HG03575 (cell line): ENCODE data around the gene HLA-E.
"Not testable (repeated sequence)": the region's sequence is repeated elsewhere in the genome, so short reads cannot be mapped to it uniquely, and the experiment has no call there.

Experiments used
- ATAC-seq: cut with Tn5 transposase; IDR thresholded peaks from one replicate; pipeline ENCODE4 v1.9.1; 2021; ENCODE audit not compliant: unreplicated experiment, insufficient number of reproducible peaks, low FRiP score; ENCODE audit errors: extremely low read depth

Gene HLA-E

DNA sequence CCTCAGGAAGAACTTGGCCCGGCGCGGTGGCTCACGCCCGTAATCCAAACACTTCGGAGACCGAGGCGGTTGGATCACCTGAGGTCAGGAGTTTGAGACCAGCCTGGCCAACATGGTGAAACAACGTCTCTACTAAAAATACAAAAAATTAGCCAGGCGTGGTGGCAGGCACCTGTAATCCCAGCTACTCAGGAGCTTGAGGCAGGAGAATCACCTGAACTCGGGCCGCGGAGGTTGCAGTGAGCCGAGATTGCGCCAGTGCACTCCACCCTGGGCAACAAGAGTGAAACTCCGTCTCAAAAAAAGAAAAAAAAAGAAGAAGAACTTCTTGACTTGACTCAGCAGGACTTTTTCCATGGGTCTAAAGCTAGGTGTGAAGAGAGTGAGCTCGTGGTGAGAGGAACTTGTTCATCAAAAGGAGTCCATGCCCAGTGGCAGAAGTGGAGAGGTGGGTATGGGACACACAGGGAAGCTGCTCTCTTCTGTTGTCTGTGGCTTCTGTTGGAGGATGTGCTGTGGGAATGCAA, 40.1 kb downstream of the HLA-E start:
- ATAC-seq = not testable (repeated sequence)

DNA sequence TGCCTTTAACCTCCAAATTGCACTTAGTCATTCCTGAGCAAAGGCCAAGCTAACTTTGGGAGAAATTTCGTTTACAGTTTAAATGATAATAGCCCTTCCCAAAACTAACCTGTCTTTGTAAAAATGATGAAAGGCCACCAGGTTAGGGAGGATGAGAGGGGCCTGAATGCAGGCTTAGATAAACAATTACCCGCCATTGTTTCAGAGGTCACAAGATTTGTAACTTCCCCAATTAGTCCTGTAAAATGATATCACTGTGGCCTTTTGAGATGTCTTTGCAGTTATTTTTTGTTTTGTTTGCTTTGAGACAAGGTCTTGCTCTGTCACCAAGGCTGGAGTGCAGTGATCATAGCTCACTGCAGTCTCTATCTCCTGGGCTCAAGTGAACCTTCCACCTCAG, 40.7 kb downstream of the HLA-E start:
- ATAC-seq = no peak

DNA sequence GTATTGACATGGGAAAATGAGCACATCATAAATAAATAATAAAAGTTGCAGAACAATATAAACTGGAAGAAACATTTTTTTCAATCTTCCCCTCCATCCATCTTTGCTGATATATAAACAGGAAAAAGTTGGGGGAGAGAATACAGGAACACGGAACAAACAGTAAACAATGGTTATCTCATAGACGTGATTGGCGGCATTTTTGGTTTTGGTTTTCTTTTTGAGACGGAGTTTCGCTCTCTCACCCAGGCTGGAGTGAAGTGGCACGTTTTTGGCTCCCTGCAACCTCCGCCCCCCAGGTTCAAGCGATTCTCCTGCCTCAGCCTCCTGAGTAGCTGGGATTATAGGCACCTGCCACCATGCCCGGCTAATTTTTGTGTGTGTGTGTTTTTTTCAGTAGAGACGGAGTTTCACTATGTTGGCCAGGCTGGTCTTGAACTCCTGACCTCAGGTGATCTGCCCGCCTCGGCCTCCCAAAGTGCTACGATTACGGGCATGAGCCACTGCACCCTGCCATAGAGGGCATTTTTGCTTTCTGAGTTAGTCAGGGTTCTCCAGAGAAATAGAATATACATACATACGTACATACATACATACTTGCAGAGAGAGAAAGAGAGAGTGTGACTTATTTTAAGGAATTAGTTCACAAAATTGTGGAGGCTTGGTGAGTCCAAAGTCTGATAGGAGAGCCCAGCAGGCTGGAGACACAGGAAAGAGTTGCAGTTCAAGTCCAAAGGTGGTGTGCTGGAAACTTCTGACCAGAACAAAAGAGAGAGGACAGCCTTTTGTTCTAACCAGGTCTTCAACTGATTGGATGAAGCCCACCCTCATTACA, 44.4 kb downstream of the HLA-E start:
- no peak for ATAC-seq

DNA sequence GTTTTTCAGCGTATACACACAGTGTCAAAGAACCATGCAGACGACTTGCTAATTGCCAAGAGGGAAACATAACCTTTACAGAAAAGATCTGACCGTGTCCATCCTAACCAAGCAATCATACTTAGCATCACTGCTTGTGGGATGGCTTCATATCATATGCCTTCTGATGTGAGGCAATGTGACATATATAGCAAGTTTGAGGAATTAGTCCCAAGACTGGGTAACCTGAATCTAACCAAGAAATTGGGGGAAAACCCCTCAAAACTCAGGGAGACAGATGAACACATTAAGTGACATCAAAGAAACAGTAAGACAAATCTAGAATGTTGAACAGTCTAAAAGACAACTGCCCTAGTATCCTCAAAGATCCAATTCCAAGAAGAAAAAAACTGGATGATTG, 48.6 kb downstream of the HLA-E start:
- no peak for ATAC-seq

DNA sequence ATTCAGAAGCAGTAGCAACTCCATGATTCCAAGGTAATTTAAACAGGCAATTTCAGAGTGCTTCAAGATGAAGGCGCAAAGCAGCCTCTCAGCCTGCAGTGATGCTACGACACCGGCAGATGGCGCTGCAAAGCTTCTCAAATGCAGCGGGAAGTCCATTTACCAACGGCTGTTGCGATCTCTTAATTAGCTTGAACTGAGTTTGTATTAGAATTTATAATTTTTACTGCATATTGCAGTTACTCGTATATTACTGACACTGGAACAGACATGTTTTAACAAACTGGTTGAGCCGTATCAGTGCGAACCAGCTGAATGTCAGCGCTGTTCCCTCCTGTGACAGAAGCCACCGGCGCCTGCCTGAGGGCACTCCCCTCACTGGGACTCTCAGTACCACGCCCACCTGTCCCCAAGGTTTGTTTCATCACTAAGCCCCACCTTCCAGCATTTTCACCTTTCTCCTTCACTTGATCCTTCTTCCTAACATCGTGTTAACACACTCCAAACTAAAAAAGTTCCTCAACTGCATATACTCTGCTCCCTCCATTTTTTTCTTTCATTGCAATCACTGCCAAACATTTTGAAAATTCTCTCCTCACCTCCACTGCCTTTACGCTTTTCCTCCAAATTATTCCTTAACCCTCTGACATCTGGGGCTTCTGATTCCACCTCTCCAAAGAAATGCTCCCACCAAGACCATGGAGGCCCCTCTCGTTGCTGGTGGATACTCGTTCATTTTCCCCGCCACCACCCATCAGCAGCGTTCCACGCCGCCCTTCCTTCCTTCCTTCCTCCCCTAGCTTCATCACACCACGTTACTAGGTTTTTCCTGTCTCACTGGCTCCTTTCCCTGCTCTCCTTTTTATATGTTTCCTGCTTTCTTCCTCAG, 52.5 kb downstream of the HLA-E start:
- ATAC-seq = no peak

DNA sequence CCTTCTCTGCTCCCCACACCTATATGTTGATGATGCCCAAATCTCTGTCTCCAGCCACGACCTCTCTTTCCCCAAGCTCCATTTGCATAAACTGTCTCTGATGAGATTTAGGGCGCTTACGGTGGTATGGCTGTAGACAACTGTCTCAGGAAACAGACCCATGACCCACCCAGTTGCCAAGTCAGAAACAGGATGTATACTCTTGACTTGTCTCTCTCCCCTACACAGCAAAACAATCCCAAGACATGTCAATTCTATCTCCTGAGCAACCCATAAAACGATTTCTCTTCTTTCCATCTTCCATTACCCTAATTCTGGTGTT, 53.1 kb downstream of the HLA-E start:
- ATAC-seq = no peak

DNA sequence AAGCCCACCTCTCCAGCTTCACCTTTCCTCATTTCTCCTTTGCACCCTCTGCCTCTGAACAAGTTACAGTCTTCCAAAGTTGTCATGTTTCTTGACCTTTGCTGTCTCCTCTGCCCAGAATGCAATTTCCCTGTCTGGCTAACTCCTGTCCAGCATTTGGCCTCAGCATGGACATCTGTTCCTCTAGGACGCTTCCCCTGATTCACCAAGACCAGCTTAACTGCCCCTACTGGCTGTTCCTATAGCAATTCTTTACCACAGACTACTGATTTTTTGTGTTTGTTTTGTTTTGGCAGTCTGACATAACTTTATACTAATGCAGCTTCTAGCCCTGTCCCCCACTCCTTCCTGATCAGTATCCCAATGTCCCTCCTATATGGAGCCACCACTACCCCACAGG, 53.6 kb downstream of the HLA-E start:
- ATAC-seq = no peak
